Coronary artery (tissue), 2 donors: ENCODE data around the gene PRKN.
"Not testable (repeated sequence)": the region's sequence is repeated elsewhere in the genome, so short reads cannot be mapped to it uniquely, and the experiment has no call there.

ENCODE experiments used
- DNase-seq: peaks from one replicate; pipeline ENCODE4 v3.0.0-alpha.2; 2017; ENCODE audit warnings: low spot score
- H3K27ac ChIP-seq, 2 donors: fragments of 200-600 bp; sonication (generic); one replicate each; pipeline ENCODE4 v1.5.1; 2016 to 2019
- H3K4me3 ChIP-seq: fragments of 200-600 bp; sonication (generic); 2 replicates; pipeline ENCODE4 v1.5.1; 2016; ENCODE audit warnings: mild to moderate bottlenecking, moderate library complexity
- TF ChIP-seq, protein P1 (sequence below): fragments of 200-600 bp; sonication (generic); IDR thresholded peaks from one replicate; pipeline ENCODE4 v1.5.1; 2019; ENCODE audit warnings: antibody characterized with exemption

The PRKN gene

GRCh38 chr6:161853657-161854056, 873.9 kb downstream of the PRKN start:
- H3K27ac ChIP-seq, result no peak overlapping the region
- TF ChIP-seq, protein P1, sequence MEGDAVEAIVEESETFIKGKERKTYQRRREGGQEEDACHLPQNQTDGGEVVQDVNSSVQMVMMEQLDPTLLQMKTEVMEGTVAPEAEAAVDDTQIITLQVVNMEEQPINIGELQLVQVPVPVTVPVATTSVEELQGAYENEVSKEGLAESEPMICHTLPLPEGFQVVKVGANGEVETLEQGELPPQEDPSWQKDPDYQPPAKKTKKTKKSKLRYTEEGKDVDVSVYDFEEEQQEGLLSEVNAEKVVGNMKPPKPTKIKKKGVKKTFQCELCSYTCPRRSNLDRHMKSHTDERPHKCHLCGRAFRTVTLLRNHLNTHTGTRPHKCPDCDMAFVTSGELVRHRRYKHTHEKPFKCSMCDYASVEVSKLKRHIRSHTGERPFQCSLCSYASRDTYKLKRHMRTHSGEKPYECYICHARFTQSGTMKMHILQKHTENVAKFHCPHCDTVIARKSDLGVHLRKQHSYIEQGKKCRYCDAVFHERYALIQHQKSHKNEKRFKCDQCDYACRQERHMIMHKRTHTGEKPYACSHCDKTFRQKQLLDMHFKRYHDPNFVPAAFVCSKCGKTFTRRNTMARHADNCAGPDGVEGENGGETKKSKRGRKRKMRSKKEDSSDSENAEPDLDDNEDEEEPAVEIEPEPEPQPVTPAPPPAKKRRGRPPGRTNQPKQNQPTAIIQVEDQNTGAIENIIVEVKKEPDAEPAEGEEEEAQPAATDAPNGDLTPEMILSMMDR, result no peak
- no peak for DNase-seq
- H3K4me3 ChIP-seq, result no peak overlapping the region

DNA sequence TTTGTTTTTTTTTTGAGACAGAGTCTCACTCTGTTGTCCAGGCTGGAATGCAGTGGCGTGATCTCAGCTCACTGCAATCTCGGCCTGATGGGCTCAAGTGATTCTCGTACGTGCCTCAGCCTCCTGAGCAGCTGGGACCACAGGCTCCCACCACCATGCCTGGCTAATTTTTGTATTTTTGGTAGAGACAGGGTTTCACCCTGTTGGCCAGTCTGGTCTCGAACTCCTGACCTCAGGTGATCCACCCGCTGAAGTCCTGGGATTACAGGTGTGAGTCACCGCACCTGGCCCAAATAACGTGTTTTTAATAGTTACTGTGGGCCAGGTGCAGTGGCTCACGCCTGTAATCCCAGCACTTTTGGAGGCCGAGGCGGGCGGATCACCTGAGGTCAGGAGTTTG, 876.1 kb downstream of the PRKN start:
- H3K4me3 ChIP-seq, H3K27ac ChIP-seq, DNase-seq: not testable (repeated sequence)

- Histone ChIP-seq H3K4me3 (no peak overlapping the region), H3K27ac (no peak overlapping the region)
- DNase-seq, result no peak
- TF ChIP-seq, protein P1, result no peak
Observed at GRCh38 chr6:161850562-161850961, 877.0 kb downstream of the PRKN start.

DNA sequence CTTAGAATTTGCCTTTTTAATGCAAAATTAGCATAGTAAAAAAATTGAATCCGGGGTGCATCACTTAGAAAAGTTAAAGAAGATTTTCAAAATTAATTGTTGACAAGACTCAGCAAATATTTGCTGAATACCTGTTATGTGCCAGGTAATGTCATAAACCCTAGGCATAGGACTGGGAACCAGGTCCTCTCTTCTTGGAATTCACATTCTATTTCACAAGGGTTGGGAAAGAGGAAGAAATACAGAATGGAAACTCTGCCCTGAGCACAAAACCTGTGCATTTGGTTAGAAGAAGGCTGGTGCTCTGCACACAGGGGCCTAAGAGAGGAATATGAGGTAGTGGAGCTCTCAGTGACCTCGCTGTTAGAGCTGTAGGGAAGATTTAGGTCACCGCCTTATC, 879.9 kb downstream of the PRKN start:
- Histone ChIP-seq H3K4me3 (no peak overlapping the region), H3K27ac (no peak overlapping the region)
- TF ChIP-seq, protein P1, result no peak
- DNase-seq, result no peak

DNA sequence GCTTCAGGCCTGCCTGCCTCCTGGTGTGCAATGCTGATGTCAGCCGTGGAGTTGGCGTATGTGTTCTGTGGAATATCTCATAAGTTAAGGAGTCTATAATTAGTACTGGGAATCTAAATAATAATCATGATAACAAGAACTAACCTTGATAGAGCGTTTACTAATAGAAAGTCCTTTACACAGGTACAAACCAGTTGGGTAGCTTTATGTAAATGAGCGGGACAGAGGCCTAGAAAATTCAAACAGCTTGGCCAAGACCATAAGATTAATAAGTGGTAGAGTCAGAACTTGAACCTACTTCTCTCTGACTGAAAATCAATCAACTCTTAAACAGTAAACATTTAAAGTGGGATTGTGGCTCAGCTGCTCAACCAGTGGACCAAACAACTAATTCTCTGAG, 882.8 kb downstream of the PRKN start:
- no peak overlapping the region for H3K27ac ChIP-seq
- TF ChIP-seq, protein P1, result no peak
- H3K4me3 ChIP-seq, result no peak overlapping the region
- DNase-seq, result no peak

DNA sequence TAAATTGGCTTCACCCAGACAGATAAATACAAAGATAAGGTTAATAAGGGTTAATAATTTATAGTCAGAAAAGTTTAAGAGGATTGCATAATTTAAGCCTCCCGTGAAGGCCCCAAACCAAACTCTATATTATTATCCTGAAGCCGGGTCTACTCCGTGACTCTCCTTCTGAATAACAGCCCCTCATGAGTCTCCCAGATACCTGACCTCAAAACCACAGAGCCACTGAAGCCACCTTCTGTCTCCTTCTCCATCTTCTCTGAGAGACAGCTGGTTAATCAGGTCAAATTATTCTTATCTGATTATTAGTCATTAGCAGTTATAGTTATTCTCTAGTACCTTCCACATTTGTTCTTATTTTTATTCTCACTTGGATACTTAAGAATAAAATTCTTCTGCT, 884.5 kb downstream of the PRKN start:
- Histone ChIP-seq H3K27ac (no peak overlapping the region), H3K4me3 (no peak overlapping the region)
- TF ChIP-seq, protein P1, result no peak
- DNase-seq, result no peak

DNA sequence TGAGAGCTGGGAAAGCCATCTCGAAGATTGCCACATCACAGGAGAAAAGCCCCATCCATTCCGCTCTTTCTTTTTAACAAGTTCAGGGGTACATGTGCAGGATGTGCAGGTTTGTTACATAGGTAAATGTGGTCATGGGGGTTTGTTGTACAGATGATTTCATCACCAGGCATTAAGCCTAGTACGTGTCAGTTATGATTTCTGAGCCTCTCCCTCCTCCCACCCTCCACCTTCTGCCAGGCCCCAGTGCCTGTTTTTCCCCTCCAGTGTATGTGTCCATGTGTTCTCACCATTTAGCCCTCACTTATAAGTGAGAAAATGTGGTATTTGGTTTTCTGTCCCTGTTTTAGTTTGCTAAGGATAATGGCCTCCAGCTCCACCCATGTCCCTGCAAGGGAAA, 887.2 kb downstream of the PRKN start:
- DNase-seq, result no peak
- TF ChIP-seq, protein P1, result no peak
- Histone ChIP-seq H3K27ac (no peak overlapping the region), H3K4me3 (no peak overlapping the region)
